Hepatocyte (in vitro differentiated cells): ENCODE data around the gene MRPL44. TPM values are rescaled to one million over a fixed set of nuclear protein-coding genes. Genes with fewer than 3 reads are reported as not detected.

Experiments
- DNase-seq: peaks from one replicate; pipeline ENCODE4 v3.0.0-alpha.2; 2016; ENCODE audit warnings: low spot score
- H2AFZ ChIP-seq: fragments of 200-600 bp; sonication (generic); 2 replicates; pipeline ENCODE4 v1.6.0; 2016; ENCODE audit warnings: antibody characterized with exemption, mild to moderate bottlenecking
- H3K27ac ChIP-seq: fragments of 200-600 bp; sonication (generic); 2 replicates; pipeline ENCODE4 v1.5.1; 2016; ENCODE audit warnings: mild to moderate bottlenecking
- H3K27me3 ChIP-seq: fragments of 200-600 bp; sonication (generic); 2 replicates; pipeline ENCODE4 v1.6.1; 2016
- H3K36me3 ChIP-seq: fragments of 200-600 bp; sonication (generic); replicated peaks from 2 replicates; pipeline ENCODE4 v1.5.1; 2016; ENCODE audit warnings: low read depth; ENCODE audit not compliant: insufficient read depth
- H3K4me1 ChIP-seq: fragments of 200-600 bp; sonication (generic); 2 replicates; pipeline ENCODE4 v1.5.1; 2016; ENCODE audit warnings: mild to moderate bottlenecking, moderate library complexity; ENCODE audit not compliant: insufficient read depth
- H3K4me2 ChIP-seq: fragments of 200-600 bp; sonication (generic); 2 replicates; pipeline ENCODE4 v1.6.0; 2016
- H3K4me3 ChIP-seq: fragments of 200-600 bp; sonication (generic); 2 replicates; pipeline ENCODE4 v1.5.1; 2016; ENCODE audit warnings: mild to moderate bottlenecking
- H3K79me2 ChIP-seq: fragments of 200-600 bp; sonication (generic); 2 replicates; pipeline ENCODE4 v1.6.0; 2017; ENCODE audit warnings: mild to moderate bottlenecking
- H3K9me2 ChIP-seq: fragments of 200-600 bp; sonication (generic); replicated peaks from 2 replicates; pipeline ENCODE4 v1.6.0; 2017; ENCODE audit warnings: mild to moderate bottlenecking; ENCODE audit not compliant: insufficient read depth
- H3K9me3 ChIP-seq: fragments of 200-600 bp; sonication (generic); 2 replicates; pipeline ENCODE4 v1.5.1; 2016; ENCODE audit warnings: low read depth, mild to moderate bottlenecking
- H4K20me1 ChIP-seq: fragments of 200-600 bp; sonication (generic); 2 replicates; pipeline ENCODE4 v1.6.0; 2016; ENCODE audit warnings: mild to moderate bottlenecking; ENCODE audit not compliant: insufficient read depth, poor library complexity, severe bottlenecking
- EZH2 ChIP-seq: fragments of 200-600 bp; sonication (generic); IDR thresholded peaks from 2 replicates; pipeline ENCODE4 v1.6.1; 2016; ENCODE audit warnings: antibody characterized with exemption, mild to moderate bottlenecking, borderline replicate concordance
- EZH2phosphoT487 ChIP-seq: fragments of 200-600 bp; sonication (generic); IDR thresholded peaks from one replicate; pipeline ENCODE4 v1.6.1; 2018; ENCODE audit warnings: antibody characterized with exemption, mild to moderate bottlenecking, low read depth, moderate library complexity; ENCODE audit not compliant: unreplicated experiment, severe bottlenecking
- WGBS: methylation state at CpG from one replicate; pipeline ENCODE4 v1.1.6; 2016; ENCODE audit warnings: low lambda C conversion rate; ENCODE audit errors: missing lambda C conversion rate; 5-methylcytosine and 5-hydroxymethylcytosine counted together
- polyA plus RNA-seq: library from polyadenylated mRNA; unstranded; fragments of >200 nt; fragmentation: Nextera tagmentation; extraction: Ambion mirVana; gene quantifications from 2 replicates; pipeline ENCODE4 v1.2.1, GENCODE V29; 2016
- total RNA-seq: library from RNA; depleted of rRNA; stranded (reverse); fragments of >200 nt; gene quantifications from 2 replicates; pipeline ENCODE4 v1.2.3, GENCODE V29; 2014
- TF ChIP-seq, protein P1 (sequence below): fragments of 200-600 bp; sonication (generic); IDR thresholded peaks from 2 replicates; pipeline ENCODE4 v1.5.1; 2016; ENCODE audit warnings: antibody characterized with exemption, mild to moderate bottlenecking; ENCODE audit not compliant: poor library complexity

MRPL44 gene
- total and polyA plus RNA-seq, 2 experiments from 2014 or later = 29.0 to 46.5 TPM

DNA sequence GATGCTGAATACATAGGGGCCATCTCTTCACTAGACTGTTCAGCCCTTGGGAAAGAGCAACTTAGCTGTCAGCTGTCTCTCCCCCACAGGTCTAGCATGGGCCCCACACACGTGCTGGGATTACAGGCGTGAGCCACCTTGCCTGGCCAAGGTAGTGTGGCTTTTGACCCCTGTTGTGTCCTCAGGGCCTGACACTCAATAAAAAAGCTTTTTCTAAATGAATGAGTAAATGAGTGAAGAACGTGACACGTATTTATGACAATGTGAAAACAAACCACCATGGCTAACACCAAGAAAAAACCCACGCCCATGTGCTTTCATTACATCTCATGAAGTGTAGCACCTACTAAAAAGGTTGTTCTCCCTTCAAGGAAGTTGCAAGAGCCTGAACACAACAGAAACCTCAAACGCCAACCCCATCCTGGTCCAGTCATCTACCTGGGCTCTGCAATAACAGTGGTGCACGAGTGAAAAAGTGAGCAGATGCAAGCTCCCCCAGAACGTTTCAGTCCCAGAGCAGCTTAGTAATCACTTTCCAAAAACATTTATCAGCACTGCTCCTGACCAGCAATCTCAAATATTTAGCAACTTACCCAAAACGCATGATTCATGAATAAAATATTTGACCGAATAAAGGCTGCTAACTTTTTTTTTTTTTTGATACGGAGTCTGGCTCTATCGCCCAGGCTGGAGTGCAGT, 15.5 kb upstream of the MRPL44 start:
- peak; percentile 41 for DNase-seq
- Histone ChIP-seq H2AFZ (no peak overlapping the region), H3K4me1 (peaks cover 18% of the 10 kb centered on the region), H3K27me3 (no peaks in the 10 kb centered on the region), H3K36me3 (no peaks in the 10 kb centered on the region), H3K27ac (no peak overlapping the region), H3K4me2 (peak overlapping the region; percentile 13), H3K79me2 (peaks cover 82% of the 10 kb centered on the region), H3K9me3 (no peaks in the 10 kb centered on the region), H3K9me2 (no peaks in the 10 kb centered on the region), H4K20me1 (peaks cover 30% of the 10 kb centered on the region), H3K4me3 (no peak overlapping the region)
- TF ChIP-seq, protein P1, sequence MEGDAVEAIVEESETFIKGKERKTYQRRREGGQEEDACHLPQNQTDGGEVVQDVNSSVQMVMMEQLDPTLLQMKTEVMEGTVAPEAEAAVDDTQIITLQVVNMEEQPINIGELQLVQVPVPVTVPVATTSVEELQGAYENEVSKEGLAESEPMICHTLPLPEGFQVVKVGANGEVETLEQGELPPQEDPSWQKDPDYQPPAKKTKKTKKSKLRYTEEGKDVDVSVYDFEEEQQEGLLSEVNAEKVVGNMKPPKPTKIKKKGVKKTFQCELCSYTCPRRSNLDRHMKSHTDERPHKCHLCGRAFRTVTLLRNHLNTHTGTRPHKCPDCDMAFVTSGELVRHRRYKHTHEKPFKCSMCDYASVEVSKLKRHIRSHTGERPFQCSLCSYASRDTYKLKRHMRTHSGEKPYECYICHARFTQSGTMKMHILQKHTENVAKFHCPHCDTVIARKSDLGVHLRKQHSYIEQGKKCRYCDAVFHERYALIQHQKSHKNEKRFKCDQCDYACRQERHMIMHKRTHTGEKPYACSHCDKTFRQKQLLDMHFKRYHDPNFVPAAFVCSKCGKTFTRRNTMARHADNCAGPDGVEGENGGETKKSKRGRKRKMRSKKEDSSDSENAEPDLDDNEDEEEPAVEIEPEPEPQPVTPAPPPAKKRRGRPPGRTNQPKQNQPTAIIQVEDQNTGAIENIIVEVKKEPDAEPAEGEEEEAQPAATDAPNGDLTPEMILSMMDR = no peak
- TF ChIP-seq EZH2phosphoT487 (no peak), EZH2 (no peak)
- WGBS = 64% methylated on average over 12 of the region's 12 CpGs

DNA sequence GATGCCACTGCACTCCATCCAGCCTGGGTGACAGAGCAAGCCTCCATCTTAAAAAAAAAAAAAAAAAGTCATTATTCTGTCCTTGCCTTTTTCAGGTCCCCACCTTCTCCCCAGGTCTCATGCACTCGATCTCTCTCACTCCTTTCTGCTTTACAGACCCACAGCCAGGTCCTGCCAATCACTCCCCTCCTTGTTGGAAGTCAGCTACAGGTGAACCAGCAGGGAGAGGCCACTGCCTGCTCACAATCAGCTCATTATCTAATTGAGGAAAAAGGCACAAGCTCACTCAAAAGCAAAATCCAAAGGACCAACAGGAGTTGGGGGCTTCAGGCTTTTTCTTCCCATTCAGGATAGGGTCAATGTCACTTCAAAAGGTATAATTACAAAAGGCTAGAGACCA, 14.1 kb upstream of the MRPL44 start:
- peak overlapping the region; percentile 81 for H3K4me2 ChIP-seq
- H3K79me2 ChIP-seq = peaks cover 68% of the 10 kb centered on the region

DNA sequence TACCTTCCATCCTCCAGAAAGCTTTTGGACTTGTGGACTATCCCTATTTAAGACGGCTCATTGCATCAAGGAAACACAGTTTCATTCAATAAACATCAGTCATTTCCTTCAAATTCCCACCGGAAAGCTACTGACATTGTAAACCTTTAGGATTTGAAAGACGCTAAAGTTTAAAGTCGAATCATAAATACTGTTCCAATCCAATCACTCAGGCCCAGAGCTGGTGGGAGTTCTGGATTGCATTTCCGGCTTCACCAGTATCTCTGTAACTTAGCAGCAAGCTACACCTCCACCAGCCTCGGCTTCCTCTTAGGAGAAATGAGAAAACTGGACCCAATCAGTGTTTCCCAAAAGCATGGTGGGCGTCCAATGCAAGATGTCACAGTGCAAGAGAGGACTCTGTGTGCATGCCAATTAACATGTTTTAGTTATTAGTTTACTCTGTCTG, 13.7 kb upstream of the MRPL44 start:
- Histone ChIP-seq H3K79me2 (peaks cover 64% of the 10 kb centered on the region), H2AFZ (no peak overlapping the region), H3K9me3 (no peaks in the 10 kb centered on the region), H3K4me3 (peak overlapping the region; percentile 76), H4K20me1 (peaks cover 22% of the 10 kb centered on the region), H3K27ac (peak overlapping the region; percentile 91), H3K36me3 (no peaks in the 10 kb centered on the region), H3K9me2 (no peaks in the 10 kb centered on the region), H3K4me2 (peak overlapping the region; percentile 81), H3K27me3 (no peaks in the 10 kb centered on the region), H3K4me1 (peaks cover 15% of the 10 kb centered on the region)
- WGBS = 26% methylated on average over 7 of the region's 7 CpGs
- TF ChIP-seq EZH2 = no peak
- no peak for TF ChIP-seq EZH2phosphoT487
- TF ChIP-seq, protein P1 = no peak
- peak; percentile 63 for DNase-seq

More for the DNA sequence above, 14.1 kb upstream of the MRPL44 start:
- no peak overlapping the region for H2AFZ ChIP-seq
- no peak for DNase-seq
- no peak overlapping the region for H3K4me3 ChIP-seq
- peaks cover 15% of the 10 kb centered on the region for H3K4me1 ChIP-seq
- no peaks in the 10 kb centered on the region for H3K27me3 ChIP-seq
- H3K9me3 ChIP-seq = no peaks in the 10 kb centered on the region
- H3K36me3 ChIP-seq = no peaks in the 10 kb centered on the region
- no peaks in the 10 kb centered on the region for H3K9me2 ChIP-seq
- H4K20me1 ChIP-seq = peaks cover 24% of the 10 kb centered on the region
- peak overlapping the region; percentile 91 for H3K27ac ChIP-seq
- TF ChIP-seq, protein P1 = no peak
- TF ChIP-seq EZH2phosphoT487 = no peak
- TF ChIP-seq EZH2 = no peak
- WGBS = 79% methylated on average over 1 of the region's 1 CpG
